Type B pancreatic cell (in vitro differentiated cells): ENCODE results near the gene MLIP. TPM values are rescaled to one million over a fixed set of nuclear protein-coding genes. Genes with fewer than 3 reads are reported as not detected.

Source experiments
- DNase-seq: peaks from one replicate; pipeline ENCODE4 v3.0.0; 2021; ENCODE audit warnings: mixed read lengths; ENCODE audit not compliant: unreplicated experiment; ENCODE audit errors: extremely low spot score
- H3K27ac Mint-ChIP-seq: 2 replicates; pipeline ENCODE4 v1.8.0; 2021; ENCODE audit warnings: mild to moderate bottlenecking, mixed read lengths
- H3K27me3 Mint-ChIP-seq: 2 replicates; pipeline ENCODE4 v1.8.0; 2021; ENCODE audit warnings: mixed read lengths
- H3K36me3 Mint-ChIP-seq: 2 replicates; pipeline ENCODE4 v1.8.0; 2021; ENCODE audit warnings: mixed read lengths
- H3K4me1 Mint-ChIP-seq: one replicate; pipeline ENCODE4 v1.8.0; 2021; ENCODE audit warnings: mixed read lengths; ENCODE audit not compliant: unreplicated experiment
- H3K4me3 Mint-ChIP-seq: 2 replicates; pipeline ENCODE4 v1.8.0; 2021; ENCODE audit warnings: mild to moderate bottlenecking, mixed read lengths
- H3K9me3 Mint-ChIP-seq: 2 replicates; pipeline ENCODE4 v1.8.0; 2021; ENCODE audit warnings: mixed read lengths
- CTCF ChIP-seq: fragments of 200-600 bp; sonication (generic); conservative IDR thresholded peaks from 2 replicates; pipeline ENCODE4 v1.5.0; 2021; ENCODE audit warnings: antibody characterized with exemption, mild to moderate bottlenecking
- total RNA-seq: library from RNA; stranded (reverse); gene quantifications from 2 replicates; pipeline ENCODE4 v1.2.1, GENCODE V29; 2021; ENCODE audit warnings: low replicate concordance

The MLIP gene
- total RNA-seq, 1 donor from 2014 or later: 0.43 TPM

GRCh38 chr6:54097753-54098152 is 13.5 kb upstream of the MLIP start:
- Mint-ChIP-seq H3K27ac (no peak overlapping the region), H3K36me3 (no peaks in the 10 kb centered on the region), H3K9me3 (no peaks in the 10 kb centered on the region), H3K4me1 (peaks cover 6% of the 10 kb centered on the region), H3K27me3 (peaks cover 5% of the 10 kb centered on the region), H3K4me3 (no peak overlapping the region)
- TF ChIP-seq CTCF: no peak
- DNase-seq: no peak

GRCh38 chr6:54098450-54099044 is 12.7 kb upstream of the MLIP start:
- H3K36me3 Mint-ChIP-seq: no peaks in the 10 kb centered on the region
- H3K4me3 Mint-ChIP-seq: no peak overlapping the region
- peaks cover 5% of the 10 kb centered on the region for H3K27me3 Mint-ChIP-seq
- no peaks in the 10 kb centered on the region for H3K9me3 Mint-ChIP-seq
- no peak overlapping the region for H3K27ac Mint-ChIP-seq
- TF ChIP-seq CTCF: no peak
- no peak for DNase-seq
- H3K4me1 Mint-ChIP-seq: peaks cover 6% of the 10 kb centered on the region

- H3K27me3 Mint-ChIP-seq: peaks cover 5% of the 10 kb centered on the region
- no peak for DNase-seq
- H3K4me3 Mint-ChIP-seq: no peak overlapping the region
- H3K36me3 Mint-ChIP-seq: no peaks in the 10 kb centered on the region
- no peak for TF ChIP-seq CTCF
- H3K9me3 Mint-ChIP-seq: no peaks in the 10 kb centered on the region
- no peak overlapping the region for H3K27ac Mint-ChIP-seq
- peaks cover 6% of the 10 kb centered on the region for H3K4me1 Mint-ChIP-seq
Measured at GRCh38 chr6:54099225-54099624, 12.0 kb upstream of the MLIP start.

- Mint-ChIP-seq H3K27me3 (peaks cover 4% of the 10 kb centered on the region), H3K27ac (no peak overlapping the region), H3K9me3 (no peaks in the 10 kb centered on the region), H3K4me1 (no peaks in the 10 kb centered on the region), H3K36me3 (no peaks in the 10 kb centered on the region), H3K4me3 (no peak overlapping the region)
- DNase-seq: no peak
- no peak for TF ChIP-seq CTCF
Measured at GRCh38 chr6:54100411-54101006, 10.7 kb upstream of the MLIP start.

GRCh38 chr6:54102238-54102637 is 9.0 kb upstream of the MLIP start:
- no peak overlapping the region for H3K4me3 Mint-ChIP-seq
- no peaks in the 10 kb centered on the region for H3K9me3 Mint-ChIP-seq
- peaks cover 8% of the 10 kb centered on the region for H3K27me3 Mint-ChIP-seq
- no peak overlapping the region for H3K27ac Mint-ChIP-seq
- no peak for TF ChIP-seq CTCF
- H3K36me3 Mint-ChIP-seq: no peaks in the 10 kb centered on the region
- DNase-seq: no peak
- H3K4me1 Mint-ChIP-seq: no peaks in the 10 kb centered on the region
